SK-N-SH treated with all-trans-retinoic acid at 6 μM for 48 hours (cell line): ENCODE measurements around the gene KIAA0825.

Experiments
- ATAC-seq: fragments of 200-7000 bp; cut with Tn5 transposase; 3 replicates; pipeline ENCODE4 v1.9.1; 2020; ENCODE audit warnings: mild to moderate bottlenecking, moderate library complexity
- ARNTL ChIP-seq: fragments of 450-650 bp; formaldehyde crosslinking; IDR thresholded peaks from 2 replicates; pipeline ENCODE4 v1.5.0; 2020; ENCODE audit warnings: low read depth, mild to moderate bottlenecking, moderate library complexity, borderline replicate concordance
- BACH2 ChIP-seq: fragments of 250-450 bp; sonication (Bioruptor Pico); IDR thresholded peaks from 2 replicates; pipeline ENCODE4 v1.9.0; 2021; ENCODE audit warnings: mild to moderate bottlenecking, borderline replicate concordance
- CREB5 ChIP-seq: fragments of 250-450 bp; sonication (Bioruptor Pico); IDR thresholded peaks from 2 replicates; pipeline ENCODE4 v1.5.1; 2020; ENCODE audit warnings: low read depth, mild to moderate bottlenecking, moderate library complexity
- CSDC2 ChIP-seq: fragments of 250-450 bp; sonication (Bioruptor Pico); IDR thresholded peaks from 2 replicates; pipeline ENCODE4 v1.5.0; 2020; ENCODE audit warnings: mild to moderate bottlenecking, moderate library complexity
- CSRNP3 ChIP-seq: fragments of 250-450 bp; sonication (Bioruptor Pico); IDR thresholded peaks from 2 replicates; pipeline ENCODE4 v1.5.1; 2021; ENCODE audit warnings: mild to moderate bottlenecking, moderate library complexity
- ESRRG ChIP-seq: fragments of 250-450 bp; sonication (Bioruptor Pico); IDR thresholded peaks from 2 replicates; pipeline ENCODE4 v1.6.1; 2021; ENCODE audit warnings: mild to moderate bottlenecking
- GLIS3 ChIP-seq: fragments of 250-450 bp; sonication (Bioruptor Pico); IDR thresholded peaks from 2 replicates; pipeline ENCODE4 v1.5.0; 2020; ENCODE audit warnings: mild to moderate bottlenecking, moderate library complexity
- ISL1 ChIP-seq: fragments of 250-450 bp; sonication (Bioruptor Pico); IDR thresholded peaks from 2 replicates; pipeline ENCODE4 v2.1.2; 2022; ENCODE audit warnings: mild to moderate bottlenecking, moderate library complexity
- OSR1 ChIP-seq: fragments of 250-450 bp; sonication (Bioruptor Pico); IDR thresholded peaks from 2 replicates; pipeline ENCODE4 v1.8.0; 2022; ENCODE audit warnings: moderate library complexity, mild to moderate bottlenecking, inconsistent platforms
- PATZ1 ChIP-seq: fragments of 250-450 bp; sonication (Bioruptor Pico); IDR thresholded peaks from 2 replicates; pipeline ENCODE4 v1.8.0; 2020; ENCODE audit warnings: mild to moderate bottlenecking, moderate library complexity, borderline replicate concordance
- POU6F1 ChIP-seq: fragments of 250-450 bp; sonication (Bioruptor Pico); IDR thresholded peaks from 2 replicates; pipeline ENCODE4 v1.8.0; 2021; ENCODE audit warnings: low read depth, mild to moderate bottlenecking, moderate library complexity, borderline replicate concordance
- PPARA ChIP-seq: fragments of 250-450 bp; sonication (Bioruptor Pico); IDR thresholded peaks from 2 replicates; pipeline ENCODE4 v1.5.0; 2020; ENCODE audit warnings: mild to moderate bottlenecking, borderline replicate concordance
- SNAI2 ChIP-seq: fragments of 250-450 bp; sonication (Bioruptor Pico); IDR thresholded peaks from 2 replicates; pipeline ENCODE4 v1.5.0; 2020; ENCODE audit warnings: mild to moderate bottlenecking, moderate library complexity
- TCF4 ChIP-seq: fragments of 250-450 bp; sonication (Bioruptor Pico); IDR thresholded peaks from 2 replicates; pipeline ENCODE4 v1.8.0; 2021; ENCODE audit warnings: mild to moderate bottlenecking, moderate library complexity, borderline replicate concordance
- TOX ChIP-seq: fragments of 250-450 bp; sonication (Bioruptor Pico); IDR thresholded peaks from 2 replicates; pipeline ENCODE4 v1.8.0; 2021; ENCODE audit warnings: mild to moderate bottlenecking, moderate library complexity, borderline replicate concordance
- TSHZ2 ChIP-seq: fragments of 250-450 bp; sonication (Bioruptor Pico); IDR thresholded peaks from 2 replicates; pipeline ENCODE4 v1.5.0; 2020; ENCODE audit warnings: mild to moderate bottlenecking, moderate library complexity
- ZC3H10 ChIP-seq: fragments of 250-450 bp; sonication (Bioruptor Pico); IDR thresholded peaks from 2 replicates; pipeline ENCODE4 v1.5.1; 2021; ENCODE audit warnings: mild to moderate bottlenecking, moderate library complexity
- ZFP3 ChIP-seq: fragments of 250-450 bp; sonication (Bioruptor Pico); IDR thresholded peaks from 2 replicates; pipeline ENCODE4 v1.5.0; 2020; ENCODE audit warnings: mild to moderate bottlenecking, moderate library complexity
- ZNF565 ChIP-seq: fragments of 450-650 bp; formaldehyde crosslinking; conservative IDR thresholded peaks from 2 replicates; pipeline ENCODE4 v1.5.0; 2020; ENCODE audit warnings: low read depth, mild to moderate bottlenecking, moderate library complexity
- ZNF70 ChIP-seq: fragments of 450-650 bp; formaldehyde crosslinking; IDR thresholded peaks from 2 replicates; pipeline ENCODE4 v1.5.0; 2020; ENCODE audit warnings: mild to moderate bottlenecking, moderate library complexity
- ZNF8 ChIP-seq: fragments of 450-650 bp; formaldehyde crosslinking; IDR thresholded peaks from 2 replicates; pipeline ENCODE4 v1.5.0; 2020; ENCODE audit warnings: mild to moderate bottlenecking, moderate library complexity

The KIAA0825 gene

GRCh38 chr5:94283093-94283492 is 335.3 kb downstream of the KIAA0825 start (continued):
- peak; percentile 82; the same call in 1 of the 2 replicates for TF ChIP-seq CSRNP3

- ATAC-seq: no peak
- no peak for TF ChIP-seq CSDC2 (CRISPR knock-in tag)
- TF ChIP-seq ZNF70 (CRISPR knock-in tag): no peak
- TF ChIP-seq CREB5: no peak
- no peak for TF ChIP-seq ARNTL
- no peak for TF ChIP-seq GLIS3 (CRISPR knock-in tag)
- no peak for TF ChIP-seq POU6F1
- no peak for TF ChIP-seq ZNF8 (CRISPR knock-in tag)
- TF ChIP-seq PPARA (CRISPR knock-in tag): no peak
Observed at GRCh38 chr5:94281236-94281801, 337.1 kb downstream of the KIAA0825 start.

GRCh38 chr5:94276751-94277150 is 341.7 kb downstream of the KIAA0825 start:
- no peak for ATAC-seq
- TF ChIP-seq ZC3H10 (CRISPR knock-in tag) (no peak), ISL1 (CRISPR knock-in tag) (no peak), ZNF8 (CRISPR knock-in tag) (no peak), TOX (CRISPR knock-in tag) (no peak)

GRCh38 chr5:94276048-94276447 is 342.4 kb downstream of the KIAA0825 start:
- no peak; the same call in 2 of the 3 replicates for ATAC-seq
- TF ChIP-seq SNAI2: no peak
- TF ChIP-seq ISL1 (CRISPR knock-in tag): no peak
- no peak for TF ChIP-seq ESRRG
- TF ChIP-seq CSDC2 (CRISPR knock-in tag): no peak
- no peak for TF ChIP-seq ZNF8 (CRISPR knock-in tag)
- no peak for TF ChIP-seq CSRNP3
- TF ChIP-seq ZNF565 (CRISPR knock-in tag): no peak
- no peak for TF ChIP-seq BACH2 (CRISPR knock-in tag)
- TF ChIP-seq OSR1 (CRISPR knock-in tag): no peak
- TF ChIP-seq ZNF70 (CRISPR knock-in tag): no peak
- no peak for TF ChIP-seq GLIS3 (CRISPR knock-in tag)
- no peak for TF ChIP-seq TSHZ2 (CRISPR knock-in tag)
- TF ChIP-seq ZC3H10 (CRISPR knock-in tag): no peak
- TF ChIP-seq TOX (CRISPR knock-in tag): no peak
- no peak for TF ChIP-seq ZFP3 (CRISPR knock-in tag)
- no peak for TF ChIP-seq TCF4 (CRISPR knock-in tag)
- no peak for TF ChIP-seq PATZ1 (CRISPR knock-in tag)
- no peak for TF ChIP-seq PPARA (CRISPR knock-in tag)
